Liver (tissue), 3 donors: Measurements from ENCODE around the gene DAB1.

Experiments
- GABPA ChIP-seq, 2 donors: IDR thresholded peaks in 1 of 2; conservative IDR thresholded peaks in 1 of 2; 2 replicates each; pipeline ENCODE4 v1.6.1; 2016; ENCODE audit warnings: antibody characterized with exemption in 2 of 2, mild to moderate bottlenecking in 1 of 2, moderate library complexity in 1 of 2
- HNF4G ChIP-seq: IDR thresholded peaks from 2 replicates; pipeline ENCODE4 v1.6.1; 2016; ENCODE audit warnings: antibody characterized with exemption
- RAD21 ChIP-seq, 2 donors: IDR thresholded peaks; 2 replicates each; pipeline ENCODE4 v1.6.1; 2016; ENCODE audit warnings: antibody characterized with exemption in 2 of 2, mild to moderate bottlenecking in 2 of 2
- SP1 ChIP-seq: IDR thresholded peaks from 2 replicates; pipeline ENCODE4 v1.6.1; 2018; ENCODE audit warnings: antibody characterized with exemption, mild to moderate bottlenecking
- TAF1 ChIP-seq: conservative IDR thresholded peaks from 2 replicates; pipeline ENCODE4 v1.6.1; 2016; ENCODE audit warnings: antibody characterized with exemption, mild to moderate bottlenecking
- YY1 ChIP-seq: IDR thresholded peaks from 2 replicates; pipeline ENCODE4 v1.6.1; 2016; ENCODE audit warnings: antibody characterized with exemption, mild to moderate bottlenecking
- TF ChIP-seq, protein P1 (sequence below): fragments of 150-350 bp; IDR thresholded peaks from 2 replicates; pipeline ENCODE4 v1.5.1; 2017; ENCODE audit warnings: improper control_type of control experiment, low read depth, low read length; ENCODE audit not compliant: missing input control
- donor health status: healthy.
- donor health status: healthy.

DNA sequence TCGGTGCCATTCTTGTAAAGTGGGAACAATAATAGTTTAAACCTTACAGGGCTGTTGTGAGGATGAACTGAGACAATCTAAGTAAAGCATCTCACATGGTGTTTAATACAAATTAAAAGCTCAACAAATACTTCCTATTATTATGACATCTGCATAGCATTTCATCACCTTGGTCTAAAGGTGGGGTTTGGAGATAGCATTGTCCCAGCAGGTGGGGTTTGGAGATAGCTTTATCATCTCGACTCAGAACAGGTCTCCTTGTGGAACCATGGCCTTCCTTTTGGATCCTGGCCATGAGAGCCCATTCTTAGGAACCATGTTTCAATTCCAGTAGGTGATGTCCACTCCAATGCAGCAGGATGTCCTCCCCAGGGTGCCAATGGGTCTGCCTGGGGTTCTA is 437.5 kb downstream of the DAB1 start:
- TF ChIP-seq GABPA (IDR thresholded peaks at IDR 0.05 in 1 of 2, conservative IDR thresholded peaks at IDR 0.05 in 1 of 2) (no peak), YY1 (no peak), HNF4G (no peak), SP1 (no peak), TAF1 (no peak), RAD21 (IDR thresholded peaks at IDR 0.05) (no peak)
- TF ChIP-seq, protein P1, sequence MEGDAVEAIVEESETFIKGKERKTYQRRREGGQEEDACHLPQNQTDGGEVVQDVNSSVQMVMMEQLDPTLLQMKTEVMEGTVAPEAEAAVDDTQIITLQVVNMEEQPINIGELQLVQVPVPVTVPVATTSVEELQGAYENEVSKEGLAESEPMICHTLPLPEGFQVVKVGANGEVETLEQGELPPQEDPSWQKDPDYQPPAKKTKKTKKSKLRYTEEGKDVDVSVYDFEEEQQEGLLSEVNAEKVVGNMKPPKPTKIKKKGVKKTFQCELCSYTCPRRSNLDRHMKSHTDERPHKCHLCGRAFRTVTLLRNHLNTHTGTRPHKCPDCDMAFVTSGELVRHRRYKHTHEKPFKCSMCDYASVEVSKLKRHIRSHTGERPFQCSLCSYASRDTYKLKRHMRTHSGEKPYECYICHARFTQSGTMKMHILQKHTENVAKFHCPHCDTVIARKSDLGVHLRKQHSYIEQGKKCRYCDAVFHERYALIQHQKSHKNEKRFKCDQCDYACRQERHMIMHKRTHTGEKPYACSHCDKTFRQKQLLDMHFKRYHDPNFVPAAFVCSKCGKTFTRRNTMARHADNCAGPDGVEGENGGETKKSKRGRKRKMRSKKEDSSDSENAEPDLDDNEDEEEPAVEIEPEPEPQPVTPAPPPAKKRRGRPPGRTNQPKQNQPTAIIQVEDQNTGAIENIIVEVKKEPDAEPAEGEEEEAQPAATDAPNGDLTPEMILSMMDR, result no peak
